ENCODE data around the gene RSPO1. TPM values are rescaled to one million over a fixed set of nuclear protein-coding genes. Genes with fewer than 3 reads are reported as not detected.

RSPO1 gene
- total RNA-seq, 1 experiment from 2014 or later, result not detected

DNA sequence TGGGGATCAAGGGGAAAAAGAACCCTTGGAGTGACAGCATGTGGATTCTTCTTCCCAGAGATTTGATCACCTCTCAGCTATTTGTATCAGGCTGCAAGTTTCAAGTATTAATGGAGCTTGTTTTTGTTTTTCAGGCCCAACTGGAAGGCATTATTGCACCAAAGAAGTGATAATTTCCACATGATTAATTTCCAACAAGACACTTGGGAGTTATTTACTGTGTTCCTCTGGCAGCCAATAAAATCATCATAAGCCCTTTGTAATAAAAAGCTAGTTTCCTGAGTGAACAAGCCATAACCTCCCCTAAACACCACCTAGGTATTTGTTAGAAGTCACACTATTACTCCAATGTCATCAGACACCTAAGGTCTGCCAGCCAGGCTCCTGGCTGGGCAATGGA, 69.8 kb downstream of the RSPO1 start:
- no peaks in the 10 kb centered on the region for H3K9me3 ChIP-seq (ENCODE audit: low read length)
- POLR2A ChIA-PET (ENCODE audit: unreplicated experiment), result no interaction called here
- H3K4me3 ChIP-seq (ENCODE audit: low read length), result no peak overlapping the region
- H3K27ac ChIP-seq (ENCODE audit: low read length), result no peak overlapping the region
- no peak overlapping the region for H3K9ac ChIP-seq (ENCODE audit: low read length)
- no peak overlapping the region for H3K4me2 ChIP-seq (ENCODE audit: low read length)
- intact Hi-C loops (cut with micrococcal nuclease), result no loop called here
- no peaks in the 10 kb centered on the region for H3F3A ChIP-seq (ENCODE audit: low read length, unreplicated experiment)
- H3K9me2 ChIP-seq (replicated peaks; ENCODE audit: low read length), result no peaks in the 10 kb centered on the region
- no peaks in the 10 kb centered on the region for H3K27me3 ChIP-seq (ENCODE audit: low read length)
- no TSS peak for BruUV-seq (replicated peaks)
- DNase-seq (no peak), ATAC-seq (peak; percentile 44)
- CTCF ChIA-PET, result interaction anchor here (0.5 to 0.7 kb wide), 2 partner anchors 90 to 291 kb away, joined by 4 to 8 read pairs; no protein-coding TSS in a partner anchor
- H3K79me2 ChIP-seq (ENCODE audit: low read length), result no peaks in the 10 kb centered on the region
- H2AFZ ChIP-seq (ENCODE audit: low read length), result no peak overlapping the region
- H4K20me1 ChIP-seq (ENCODE audit: low read length), result no peaks in the 10 kb centered on the region
- no peak for TF ChIP-seq CTCF (conservative IDR thresholded peaks at IDR 0.05; ENCODE audit: low read depth, low read length)
- TF ChIP-seq EZH2phosphoT487 (IDR thresholded peaks at IDR 0.05; ENCODE audit: borderline replicate concordance, low read length), result no peak
- TF ChIP-seq EZH2 (IDR thresholded peaks at IDR 0.05; ENCODE audit: low read length, unreplicated experiment), result no peak
- H3K4me1 ChIP-seq (ENCODE audit: insufficient read depth, low read length), result no peaks in the 10 kb centered on the region
- peaks cover 50% of the 10 kb centered on the region for H3K36me3 ChIP-seq (ENCODE audit: low read depth, low read length)

DNA sequence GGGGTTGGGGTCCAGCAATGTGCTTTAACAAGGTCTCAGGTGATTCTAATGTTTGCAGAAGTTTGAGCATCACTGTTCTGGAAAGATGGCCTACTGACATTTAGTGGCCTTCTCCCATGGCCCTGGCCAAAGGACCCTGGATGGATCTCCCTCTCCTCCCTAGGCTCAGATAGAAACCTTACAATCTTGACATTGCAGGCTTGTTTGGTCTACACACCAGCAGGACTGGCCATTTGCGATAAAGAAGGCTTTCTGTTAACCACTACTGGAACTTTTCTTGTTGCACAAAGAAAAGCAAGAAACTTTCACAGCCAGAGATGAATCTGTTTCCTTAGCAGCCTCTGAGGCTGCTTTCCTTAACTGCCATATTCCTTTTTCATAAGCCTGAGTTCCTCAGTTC, 71.7 kb downstream of the RSPO1 start:
- Histone ChIP-seq H3K4me1 (ENCODE audit: insufficient read depth, low read length) (no peaks in the 10 kb centered on the region), H3K27me3 (ENCODE audit: low read length) (no peaks in the 10 kb centered on the region), H2AFZ (ENCODE audit: low read length) (no peak overlapping the region), H3K4me2 (ENCODE audit: low read length) (no peak overlapping the region), H3K27ac (ENCODE audit: low read length) (no peak overlapping the region), H3K9ac (ENCODE audit: low read length) (no peak overlapping the region), H3K36me3 (ENCODE audit: low read depth, low read length) (peaks cover 33% of the 10 kb centered on the region), H3K4me3 (ENCODE audit: low read length) (no peak overlapping the region), H3K9me2 (replicated peaks; ENCODE audit: low read length) (no peaks in the 10 kb centered on the region), H3K9me3 (ENCODE audit: low read length) (no peaks in the 10 kb centered on the region), H3K79me2 (ENCODE audit: low read length) (no peaks in the 10 kb centered on the region), H3F3A (ENCODE audit: low read length, unreplicated experiment) (no peaks in the 10 kb centered on the region), H4K20me1 (ENCODE audit: low read length) (no peaks in the 10 kb centered on the region)
- ChIA-PET POLR2A (ENCODE audit: unreplicated experiment) (no interaction called here), CTCF (no interaction called here)
- no peak for ATAC-seq
- intact Hi-C loops (cut with micrococcal nuclease), result loop anchor here (1.0 kb wide), 1 partner anchor 119 kb away; no protein-coding TSS in a partner anchor
- no TSS peak for BruUV-seq (replicated peaks)
- no peak for DNase-seq
- TF ChIP-seq CTCF (conservative IDR thresholded peaks at IDR 0.05; ENCODE audit: low read depth, low read length) (no peak), EZH2 (IDR thresholded peaks at IDR 0.05; ENCODE audit: low read length, unreplicated experiment) (no peak), EZH2phosphoT487 (IDR thresholded peaks at IDR 0.05; ENCODE audit: borderline replicate concordance, low read length) (no peak)

Other genes with a start within 250 kb of the RSPO1 start
- 45.3 and 65.1 TPM in 2 replicates for gene ZC3H12A, start 160.3 kb downstream of the RSPO1 start, total RNA-seq (2014; rRNA removed)
- 87.0 and 90.9 TPM in 2 replicates for gene MEAF6, start 120.1 kb downstream of the RSPO1 start, total RNA-seq (2014; rRNA removed)
- 23.1 and 36.0 TPM in 2 replicates for gene SNIP1, start 80.6 kb downstream of the RSPO1 start, total RNA-seq (2014; rRNA removed)
- gene DNALI1, start 78.0 kb downstream of the RSPO1 start, total RNA-seq (2014; rRNA removed), result not detected in 2 replicates
- gene GNL2, start 39.0 kb downstream of the RSPO1 start, total RNA-seq (2014; rRNA removed), result 93.4 and 110 TPM in 2 replicates
- 30.1 and 31.8 TPM in 2 replicates for gene CDCA8, start 57.6 kb upstream of the RSPO1 start, total RNA-seq (2014; rRNA removed)
- gene EPHA10, start 130.2 kb upstream of the RSPO1 start, total RNA-seq (2014; rRNA removed), result 1.8 and 3.5 TPM in 2 replicates
- 47.6 and 54.1 TPM in 2 replicates for gene MANEAL, start 159.0 kb upstream of the RSPO1 start, total RNA-seq (2014; rRNA removed)
- gene C1orf122, start 172.9 kb upstream of the RSPO1 start, total RNA-seq (2014; rRNA removed), result 70.1 and 72.5 TPM in 2 replicates
- 41.8 and 51.9 TPM in 2 replicates for gene YRDC, start 173.3 kb upstream of the RSPO1 start, total RNA-seq (2014; rRNA removed)
- 5.4 and 10.7 TPM in 2 replicates for gene MTF1, start 224.7 kb upstream of the RSPO1 start, total RNA-seq (2014; rRNA removed)

Measured in PC-3 (cell line).